Fibroblast of gingiva (primary cell): ENCODE measurements around the gene SH3PXD2A.

Source experiments
- DNase-seq: peaks from one replicate; pipeline ENCODE4 v3.0.0-alpha.2; 2011; ENCODE audit warnings: low read depth

The SH3PXD2A gene

DNA sequence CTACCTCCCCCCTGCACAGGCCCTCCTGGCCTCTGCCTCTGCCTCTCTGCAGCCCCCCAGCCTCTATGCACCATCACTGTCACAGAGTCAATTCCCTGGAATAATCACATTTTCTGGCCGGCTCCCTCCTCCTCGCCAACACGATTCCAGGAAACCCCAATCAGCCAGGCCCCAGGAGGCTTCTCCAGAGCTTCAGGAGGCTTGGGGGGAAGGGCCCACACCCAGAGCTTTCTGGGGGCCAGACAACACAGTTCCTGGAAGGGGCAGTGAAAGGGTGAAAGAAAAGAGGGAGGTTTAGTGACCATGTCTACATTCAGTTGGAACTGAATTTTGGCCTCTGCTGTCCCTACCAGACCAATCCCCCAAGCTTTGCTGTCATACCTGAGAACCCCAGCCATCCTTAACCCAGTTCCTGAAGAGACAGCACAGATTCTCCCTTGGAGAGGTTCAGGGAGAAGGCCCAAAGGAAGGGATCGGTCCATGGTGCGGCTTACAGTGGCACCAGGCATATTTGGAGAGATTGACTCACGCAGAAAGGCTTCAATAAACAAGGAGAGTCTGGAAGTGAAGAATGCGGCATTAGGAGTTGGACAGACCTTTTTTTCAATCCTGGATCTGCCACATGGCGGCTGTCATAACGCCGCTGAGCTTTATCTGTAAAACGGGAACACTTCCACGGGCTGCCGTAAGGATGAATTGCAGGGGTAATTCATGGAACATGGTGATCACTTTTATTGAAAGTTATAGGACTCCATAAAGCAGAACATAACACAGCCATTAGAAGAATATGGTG is 272.8 kb downstream of the SH3PXD2A start:
- DNase-seq: no peak

DNA sequence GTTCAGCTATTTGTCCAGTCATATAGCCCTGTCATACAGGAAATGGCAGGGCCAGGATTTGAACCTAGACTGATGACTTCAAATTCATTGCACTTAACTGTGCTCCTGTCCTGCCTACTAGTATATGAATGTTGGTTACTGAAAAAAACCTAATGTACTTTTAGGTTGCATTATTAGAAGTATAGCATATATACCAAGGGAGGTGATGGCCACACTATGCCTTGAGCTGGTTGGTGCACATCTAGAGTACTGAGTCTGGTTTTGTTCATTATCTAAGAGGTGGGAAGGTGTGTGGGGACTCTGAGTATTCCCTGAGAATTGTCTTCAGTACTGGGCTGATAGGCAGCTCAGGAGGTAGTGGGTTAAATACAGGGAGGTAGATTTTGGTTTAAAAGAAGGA is 273.9 kb downstream of the SH3PXD2A start:
- DNase-seq: no peak

DNA sequence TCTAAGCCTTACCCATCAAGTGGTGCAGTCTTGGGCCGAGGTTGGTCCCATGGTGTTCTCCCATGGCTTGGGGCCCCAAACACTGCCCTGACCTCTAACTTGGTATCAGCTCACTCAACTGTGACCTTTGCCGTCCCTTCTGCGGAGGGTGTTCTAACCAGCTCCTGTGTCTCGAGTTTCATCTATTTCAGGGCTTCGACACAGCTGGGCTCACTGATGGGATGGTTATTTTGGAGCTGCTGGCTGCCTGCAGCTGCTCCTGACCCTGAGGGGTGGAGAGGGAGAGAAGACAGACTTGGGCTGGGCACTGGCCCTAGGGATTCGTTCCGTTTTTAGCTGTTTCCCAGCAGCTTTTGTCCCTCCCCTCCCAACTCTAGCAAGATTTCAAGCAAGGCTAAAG is 274.9 kb downstream of the SH3PXD2A start:
- DNase-seq: no peak

DNA sequence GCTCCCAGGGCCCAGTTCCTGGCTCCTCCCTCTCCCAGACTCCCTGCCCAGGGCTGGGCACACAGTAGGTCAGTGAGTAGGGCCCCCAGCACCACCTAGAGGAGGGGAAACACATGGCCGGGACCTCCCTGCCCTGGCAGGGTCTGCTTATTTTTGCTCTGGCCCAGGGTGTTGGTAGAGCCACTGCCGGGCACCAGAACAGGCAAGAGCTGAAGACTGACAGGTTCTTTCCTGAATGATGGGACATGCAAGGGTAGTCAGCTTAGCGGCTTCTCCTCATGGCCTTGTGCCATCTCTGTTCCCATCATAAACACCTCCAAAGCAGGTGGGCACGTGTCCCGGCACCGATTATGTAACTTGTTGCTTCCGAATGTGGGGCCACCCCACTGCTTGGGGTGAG is 275.4 kb downstream of the SH3PXD2A start:
- no peak for DNase-seq

DNA sequence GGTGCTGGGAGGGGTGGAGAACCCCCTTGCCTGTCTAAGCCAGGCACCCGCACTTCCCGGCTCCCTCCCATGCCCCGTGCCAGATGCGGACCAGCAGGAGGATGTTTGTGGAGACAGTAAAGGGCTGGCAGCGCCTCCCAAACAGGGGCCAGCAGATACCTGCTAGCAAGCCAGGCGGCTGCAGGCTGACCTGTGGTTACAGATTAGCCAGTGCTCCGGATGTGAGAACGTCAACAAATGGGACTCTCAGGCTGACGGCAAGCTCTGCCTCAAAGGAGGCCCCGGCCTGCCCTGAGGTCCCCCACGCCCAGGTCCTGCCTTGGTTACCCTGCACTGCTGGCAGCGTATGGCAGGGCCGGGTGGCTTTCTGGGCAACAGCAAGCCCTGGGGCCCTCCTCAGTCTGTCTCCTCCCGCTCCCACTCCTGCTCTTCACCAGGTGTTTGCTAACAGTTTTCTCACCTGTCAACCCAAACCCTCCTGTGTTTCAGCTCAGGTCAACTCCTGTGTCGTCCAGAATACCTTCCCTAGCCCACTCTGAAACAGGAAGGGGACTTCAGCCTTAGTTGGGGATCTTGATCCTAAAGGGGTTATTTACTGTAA is 276.5 kb downstream of the SH3PXD2A start:
- DNase-seq: no peak

DNA sequence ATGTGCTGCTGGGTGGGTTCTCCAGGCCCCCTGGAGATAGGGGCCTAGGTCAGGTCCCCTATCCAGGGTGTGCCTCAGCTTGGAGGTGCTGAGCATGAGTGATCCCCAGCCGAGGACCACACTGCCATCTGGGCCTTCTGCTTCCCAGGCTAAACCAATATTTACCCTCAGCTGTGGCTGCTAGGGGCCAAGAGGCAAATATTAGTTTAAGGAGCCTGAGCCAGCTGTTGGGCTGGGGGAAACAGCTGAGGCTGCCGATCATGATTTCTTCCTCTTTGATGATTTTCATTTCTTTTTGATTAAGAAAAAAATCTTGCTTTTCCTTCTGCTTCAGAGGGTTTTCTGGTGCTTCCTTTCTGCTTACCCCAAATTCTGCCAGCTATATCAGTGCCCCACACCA is 278.5 kb downstream of the SH3PXD2A start:
- no peak for DNase-seq

DNA sequence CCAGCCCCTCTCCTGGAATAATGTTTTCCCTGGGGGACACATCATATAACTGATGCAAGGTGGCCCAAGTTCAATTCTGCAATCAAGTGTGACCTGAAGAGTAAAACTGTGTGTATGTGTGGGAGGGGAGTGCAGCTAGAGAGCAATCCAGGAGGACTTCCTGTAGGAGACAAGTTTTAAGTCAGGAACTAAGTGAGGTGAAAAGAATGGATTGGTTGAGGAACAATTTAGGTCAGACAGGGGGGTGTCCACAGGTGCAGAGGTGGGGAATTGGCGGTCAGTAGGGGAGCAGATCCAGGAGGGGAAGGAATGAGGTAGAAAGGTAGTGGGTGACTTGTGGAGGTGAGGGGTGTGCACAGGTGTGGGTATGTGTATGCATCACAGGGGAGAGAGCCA is 279.3 kb downstream of the SH3PXD2A start:
- no peak for DNase-seq

DNA sequence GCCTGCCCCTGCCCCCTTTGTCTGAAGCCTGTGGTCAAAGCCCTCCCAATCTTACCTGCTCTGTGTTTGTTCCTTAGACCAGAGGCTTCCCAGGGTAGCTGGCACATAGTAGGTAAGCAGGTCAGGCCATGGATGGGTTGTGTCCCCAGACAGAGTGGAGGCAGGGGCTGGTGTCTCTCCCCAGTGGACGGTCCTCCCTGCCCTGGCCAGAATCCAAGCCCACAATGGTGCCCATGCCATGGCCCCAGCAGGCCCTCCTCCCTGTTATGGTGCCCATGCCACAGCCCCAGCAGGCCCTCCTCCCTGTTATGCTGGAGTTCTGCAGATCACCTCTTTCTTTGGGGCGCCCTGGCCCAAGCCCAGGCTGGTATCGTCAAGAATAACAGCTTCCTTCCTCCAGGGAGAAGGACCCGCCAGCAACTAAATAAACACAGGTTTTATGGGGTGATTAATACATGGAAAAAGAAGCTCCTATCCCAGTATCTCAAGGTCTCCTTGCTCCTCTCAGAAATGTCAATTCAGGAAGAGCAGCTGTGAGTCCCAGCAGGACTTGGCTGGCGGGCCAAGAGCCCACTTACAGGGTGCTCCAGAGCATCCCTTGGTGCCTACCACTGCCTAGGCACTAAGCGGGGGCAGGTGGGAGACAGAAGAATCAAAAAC is 279.8 kb downstream of the SH3PXD2A start:
- DNase-seq: no peak

DNA sequence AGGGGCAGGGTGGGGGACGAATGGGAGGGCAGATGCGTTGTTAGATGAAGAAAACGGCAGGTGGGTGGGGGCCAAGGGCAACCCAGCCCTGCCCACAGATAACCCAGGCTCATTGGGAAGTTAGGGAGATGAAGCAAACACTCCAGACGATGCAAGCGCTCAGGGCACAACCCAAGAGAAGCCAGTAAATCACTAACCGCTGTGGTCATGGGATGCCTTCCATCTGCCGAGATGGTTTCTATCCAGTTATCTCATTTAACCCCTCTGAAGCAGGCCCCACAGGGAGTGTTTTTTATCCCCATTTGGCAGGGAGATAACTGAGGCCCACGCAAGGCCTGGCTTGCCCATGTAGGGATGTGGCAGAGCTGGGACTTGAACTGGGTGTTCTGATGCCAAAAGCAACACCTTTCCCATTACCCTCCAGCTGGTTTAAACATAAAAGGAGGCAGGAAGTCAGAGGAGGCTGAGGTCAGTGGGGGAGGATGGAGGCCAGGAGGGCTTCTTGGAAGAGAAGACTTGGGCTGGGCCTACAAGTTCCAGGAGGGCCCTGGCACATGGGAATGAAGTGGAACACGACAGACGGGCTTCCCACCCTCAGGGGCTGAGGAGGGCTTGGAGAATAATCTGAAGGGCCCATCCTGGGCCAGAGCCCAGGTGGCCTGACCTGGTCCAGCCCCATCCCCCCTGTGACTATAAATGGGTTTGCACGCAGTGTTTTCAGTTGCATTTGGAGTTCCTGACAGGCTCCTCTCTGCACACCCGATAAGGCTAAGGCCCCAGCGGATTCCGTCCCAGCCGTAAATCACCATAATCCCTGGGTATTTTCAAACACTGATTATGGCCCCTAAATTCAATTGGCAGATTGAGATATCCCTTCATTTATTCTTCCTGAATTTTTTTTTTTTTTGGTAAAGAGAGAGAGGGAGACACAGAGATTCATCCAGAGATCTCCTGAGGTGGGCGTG is 281.0 kb downstream of the SH3PXD2A start:
- no peak for DNase-seq

DNA sequence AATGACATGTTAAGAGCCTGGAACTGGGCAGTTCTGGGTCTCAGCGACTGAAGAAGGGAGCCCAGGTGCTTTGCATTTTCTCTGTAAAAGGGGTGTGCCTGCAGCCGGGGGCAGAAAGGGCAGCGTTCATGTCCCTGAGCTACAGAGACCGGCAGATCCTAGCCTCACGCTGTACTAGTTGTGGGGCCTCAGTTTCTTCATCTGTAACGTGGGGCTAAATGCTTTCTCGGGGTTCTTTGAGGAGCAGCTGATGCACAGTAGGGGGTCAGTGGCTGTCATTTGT is 282.2 kb downstream of the SH3PXD2A start:
- no peak for DNase-seq

DNA sequence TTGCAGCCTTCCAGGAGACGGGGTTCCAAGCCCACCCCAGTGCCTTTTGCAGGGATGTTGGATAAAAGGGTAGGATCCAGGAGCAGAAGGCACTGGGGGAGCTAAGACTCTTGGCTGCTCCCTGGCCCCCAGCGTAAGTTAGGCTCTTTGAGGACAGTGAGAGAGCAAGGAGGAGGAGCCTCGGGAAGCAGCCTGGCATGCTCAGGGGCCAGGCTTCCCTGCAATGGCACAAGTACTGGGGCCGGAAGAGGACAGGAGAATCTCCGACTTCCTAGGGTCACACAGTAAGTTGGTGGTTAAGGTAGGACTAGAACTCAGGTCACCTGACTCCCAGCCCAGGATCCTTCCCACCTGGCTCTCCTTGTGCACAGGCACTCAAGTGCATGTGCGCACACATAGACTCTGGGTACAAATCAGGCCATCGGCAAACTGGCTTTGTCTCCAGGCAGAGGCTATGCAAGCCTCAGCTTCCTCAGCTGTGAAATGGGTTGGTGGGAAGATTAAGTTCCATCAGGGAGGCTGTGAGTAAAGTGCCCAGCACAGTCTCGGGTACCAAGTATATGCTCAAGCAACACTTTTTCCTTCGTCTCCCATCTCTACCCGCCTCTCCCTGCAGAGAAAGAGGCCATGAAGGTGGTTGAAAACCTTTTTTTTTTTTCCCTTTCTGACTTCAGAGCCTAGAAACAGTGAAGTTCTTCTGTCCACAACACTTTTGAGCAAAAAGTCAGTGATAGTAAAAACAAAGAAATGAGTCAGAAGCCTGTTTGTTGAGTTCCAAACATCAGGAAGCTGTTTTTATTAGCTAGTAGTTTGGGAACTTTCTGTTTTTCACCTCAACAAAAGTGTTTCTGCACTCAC is 282.8 kb downstream of the SH3PXD2A start:
- DNase-seq: no peak

DNA sequence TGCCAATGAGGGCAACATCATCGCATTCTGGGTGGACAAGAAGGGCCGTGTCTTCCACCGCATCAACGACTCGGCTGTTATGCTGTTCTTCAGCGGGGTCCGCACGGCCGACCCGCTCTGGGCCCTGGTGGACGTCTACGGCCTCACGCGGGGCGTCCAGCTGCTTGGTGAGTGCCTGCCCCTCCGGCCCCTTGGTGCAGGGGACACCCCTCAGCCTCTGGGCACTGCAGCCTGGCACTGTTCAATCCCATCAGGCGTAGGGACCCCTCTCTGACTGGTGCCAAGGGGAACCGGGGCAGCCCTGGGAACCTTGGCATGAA is 283.8 kb downstream of the SH3PXD2A start:
- DNase-seq: no peak

DNA sequence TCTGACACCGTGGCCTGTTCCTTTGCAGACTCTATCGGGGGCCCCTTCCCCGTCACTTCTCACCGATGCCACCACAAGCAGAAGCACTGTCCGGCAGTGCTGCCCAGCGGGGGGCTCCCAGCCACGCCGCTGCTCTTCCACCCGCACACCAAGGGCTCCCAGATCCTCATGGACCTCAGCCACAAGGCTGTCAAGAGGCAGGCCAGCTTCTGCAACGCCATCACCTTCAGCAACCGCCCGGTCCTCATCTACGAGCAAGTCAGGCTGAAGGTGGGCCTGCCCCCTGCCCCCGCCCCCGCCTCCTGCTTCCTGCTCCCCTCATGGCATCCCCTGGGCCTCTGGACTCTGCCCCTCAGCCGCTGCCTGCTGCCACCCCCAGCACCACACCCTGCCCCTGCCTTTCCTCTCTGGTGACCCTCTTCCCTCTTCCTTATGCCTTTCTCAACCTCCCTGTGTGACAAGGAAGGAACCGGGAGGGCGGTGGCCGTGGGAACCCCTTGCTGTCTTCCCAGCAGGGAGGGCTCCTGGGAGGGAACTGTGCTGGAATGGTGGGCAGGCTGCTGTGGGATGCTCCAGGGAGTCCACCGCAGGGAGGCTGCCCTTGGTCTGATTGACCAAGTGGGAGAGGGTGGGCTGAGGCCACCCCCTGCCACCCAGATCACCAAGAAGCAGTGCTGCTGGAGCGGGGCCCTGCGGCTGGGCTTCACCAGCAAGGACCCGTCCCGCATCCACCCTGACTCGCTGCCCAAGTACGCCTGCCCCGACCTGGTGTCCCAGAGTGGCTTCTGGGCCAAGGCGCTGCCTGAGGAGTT is 284.3 kb downstream of the SH3PXD2A start:
- no peak for DNase-seq

DNA sequence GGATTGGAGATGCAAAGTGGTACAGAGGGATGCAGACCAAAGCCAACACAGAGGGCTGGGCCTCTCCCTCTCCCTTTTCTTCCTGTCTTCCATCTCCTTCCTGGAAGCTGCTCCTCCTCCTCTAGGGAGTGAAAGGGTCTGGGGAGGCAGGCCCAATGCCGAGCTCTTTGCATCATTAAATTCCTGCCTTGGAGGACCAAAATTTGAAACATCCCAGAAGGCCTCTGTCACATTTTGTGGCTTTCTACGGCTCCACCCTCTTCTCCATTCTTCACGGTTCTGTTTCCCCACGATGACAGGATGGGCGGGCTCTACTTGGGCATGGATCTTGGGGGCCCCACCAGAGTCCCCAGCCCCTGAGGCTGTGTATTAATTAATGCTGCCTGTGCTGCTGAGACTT is 285.5 kb downstream of the SH3PXD2A start:
- no peak for DNase-seq

DNA sequence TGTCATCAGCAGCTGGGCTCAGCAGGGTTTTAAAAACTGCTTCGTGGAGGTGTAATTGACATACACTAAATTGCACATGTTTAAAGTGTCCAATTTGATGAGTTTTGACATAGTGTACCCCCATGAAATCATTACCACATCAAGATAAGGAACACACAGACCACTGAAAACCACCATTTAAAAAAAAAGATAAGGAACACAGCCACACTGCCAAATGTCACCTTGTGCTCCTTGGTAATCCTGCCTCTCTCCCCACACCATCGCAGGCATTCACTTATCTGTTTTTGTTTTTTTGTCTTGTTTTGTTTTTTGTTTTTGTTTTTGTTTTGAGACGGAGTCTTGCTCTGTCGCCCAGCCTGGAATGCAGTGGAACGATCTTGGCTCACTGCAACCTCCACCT is 286.9 kb downstream of the SH3PXD2A start:
- DNase-seq: no peak

DNA sequence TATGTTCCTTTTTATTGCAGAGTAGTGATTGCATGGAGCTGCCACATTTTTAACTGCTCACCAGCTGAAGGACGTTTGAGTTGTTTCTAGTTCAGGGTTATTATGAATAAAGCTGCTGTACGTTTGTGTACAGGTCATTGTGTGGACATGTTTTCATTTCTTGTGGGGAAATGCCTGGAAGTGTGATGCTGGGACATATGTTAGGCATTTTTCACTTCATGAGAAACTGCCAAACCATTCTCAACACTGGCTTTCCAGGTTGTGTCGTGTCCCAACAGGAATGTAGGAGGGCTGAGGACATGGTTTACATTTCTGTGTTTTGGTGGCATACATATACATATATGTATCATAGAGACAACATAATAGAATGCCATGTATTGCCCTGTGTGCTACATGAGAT is 288.8 kb downstream of the SH3PXD2A start:
- no peak for DNase-seq

DNA sequence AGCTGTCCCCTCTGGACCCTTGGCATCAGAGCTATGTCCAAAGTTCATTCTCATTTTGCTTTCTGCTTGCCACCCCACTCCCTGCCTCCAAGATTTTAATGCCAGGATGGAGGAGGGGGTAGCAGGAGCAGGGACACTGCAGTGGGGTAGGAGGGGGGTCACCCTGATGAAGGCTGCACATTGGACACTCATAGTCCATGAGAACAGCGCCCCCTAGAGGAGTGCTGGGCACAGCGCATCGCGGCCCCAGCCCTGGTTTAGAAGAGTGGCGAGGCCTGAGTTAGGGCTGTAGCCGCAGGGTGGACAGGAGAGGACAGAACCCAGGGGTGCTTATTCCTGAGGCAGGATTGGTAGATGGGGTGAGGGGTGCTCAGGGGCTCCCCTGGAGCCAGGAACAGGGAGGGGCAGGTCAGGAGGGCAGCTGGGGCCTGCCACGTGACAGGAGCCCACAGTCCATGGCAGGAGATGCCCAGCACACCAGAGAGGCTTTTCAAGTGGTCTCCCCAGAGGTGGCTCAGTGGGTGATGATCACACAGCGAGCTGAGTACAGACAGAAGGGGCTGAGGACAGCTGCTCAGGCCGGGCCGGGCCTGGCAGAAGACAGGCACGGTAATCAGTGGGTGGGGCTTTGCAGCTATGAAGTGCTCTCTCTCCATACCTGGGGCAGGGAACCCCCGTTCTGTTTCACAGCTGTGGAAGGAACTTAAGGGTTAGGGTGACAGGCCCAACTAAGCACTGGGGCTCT is 290.4 kb downstream of the SH3PXD2A start:
- no peak for DNase-seq

DNA sequence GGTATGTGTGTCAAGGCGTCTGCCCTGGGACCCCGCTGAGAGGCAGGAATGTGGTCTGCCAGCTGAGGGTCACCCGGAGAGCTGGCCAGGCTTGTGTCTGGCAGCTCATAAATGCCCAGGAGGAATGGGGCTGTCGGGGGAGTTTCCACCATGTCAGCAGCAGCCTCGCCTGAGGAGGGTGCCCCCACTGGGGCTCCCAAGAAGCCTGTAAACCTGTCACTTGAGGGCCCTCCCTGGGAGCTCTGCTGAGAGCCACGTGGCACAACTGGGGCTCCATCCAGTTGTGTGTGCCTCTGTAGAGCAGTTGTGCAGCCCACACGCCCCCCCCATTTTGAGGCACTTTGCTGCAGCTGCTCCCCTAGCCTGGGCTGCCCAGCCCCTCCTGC is 291.3 kb downstream of the SH3PXD2A start:
- DNase-seq: no peak

DNA sequence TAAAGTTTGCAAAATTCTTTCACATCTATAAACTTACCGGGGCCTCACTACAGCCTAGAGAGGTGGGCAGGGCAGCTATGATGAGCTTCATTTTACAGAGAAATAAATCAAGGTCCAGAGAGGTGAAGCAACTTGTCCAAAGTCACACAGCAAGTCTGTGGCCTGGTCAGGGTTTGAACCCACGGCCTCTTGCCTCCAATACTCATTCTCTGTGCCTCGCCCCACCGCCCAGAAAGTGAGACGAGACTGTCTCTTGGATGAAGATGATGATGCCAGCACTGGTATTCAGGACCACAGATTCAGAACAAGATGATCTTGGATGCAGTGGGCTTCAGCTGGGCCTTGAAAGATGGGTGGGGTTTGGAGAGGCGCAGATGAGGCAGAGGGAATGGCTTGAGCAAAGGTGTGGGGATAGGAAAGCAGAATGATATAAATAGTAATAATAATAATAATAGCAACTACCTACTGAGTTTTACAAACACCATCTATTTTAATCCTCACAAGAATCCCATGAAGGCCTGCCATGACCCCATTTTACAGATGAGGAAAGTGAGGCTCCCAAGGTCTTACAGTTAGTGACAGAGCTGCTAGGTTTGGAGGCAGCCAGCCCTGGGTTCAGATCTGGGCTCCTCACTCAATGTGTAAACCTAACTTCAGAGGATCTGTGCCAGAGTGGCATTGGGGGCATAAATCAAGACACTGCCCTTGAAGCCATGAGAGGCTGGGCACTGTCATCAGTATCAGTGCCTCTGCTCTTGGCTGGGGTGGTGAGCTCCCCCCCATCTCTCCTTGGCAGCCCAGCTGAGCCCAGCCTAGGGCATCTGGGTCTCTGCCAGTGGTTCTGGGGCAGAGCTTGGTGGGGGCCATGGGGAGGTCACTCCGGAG is 291.9 kb downstream of the SH3PXD2A start:
- no peak for DNase-seq
